SIG-M5 treated with dmso at 0.1 percent for 504 hours (cell line): ENCODE results near the gene RREB1.

Experiments used
- DNase-seq: peaks from one replicate; lab custom pipeline; 2025; ENCODE audit not compliant: unreplicated experiment; lab: John Stamatoyannopoulos, UW

RREB1 gene

DNA sequence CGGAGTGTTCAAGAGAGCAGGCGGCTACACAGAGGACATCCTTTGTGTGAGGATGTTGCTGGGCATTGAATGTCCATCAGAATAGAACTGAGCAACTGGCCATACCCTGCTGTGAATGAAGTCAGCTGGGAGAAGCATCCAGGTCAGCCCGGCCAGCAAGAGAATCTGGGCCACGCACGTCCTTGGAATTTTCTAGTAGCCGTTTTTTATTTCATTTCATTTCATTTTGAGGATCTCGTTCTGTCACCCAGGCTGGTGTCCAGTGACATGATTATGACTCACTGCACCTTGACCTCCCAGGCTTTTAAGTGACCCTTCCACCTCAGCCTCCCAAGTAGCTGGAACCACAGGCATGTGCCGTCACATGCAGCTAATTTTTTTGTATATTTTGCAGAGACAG, 107.4 kb downstream of the RREB1 start:
- DNase-seq, result no peak

- DNase-seq, result no peak
These were observed 108.1 kb downstream of the RREB1 start for GRCh38 chr6:7215798-7216231.

DNA sequence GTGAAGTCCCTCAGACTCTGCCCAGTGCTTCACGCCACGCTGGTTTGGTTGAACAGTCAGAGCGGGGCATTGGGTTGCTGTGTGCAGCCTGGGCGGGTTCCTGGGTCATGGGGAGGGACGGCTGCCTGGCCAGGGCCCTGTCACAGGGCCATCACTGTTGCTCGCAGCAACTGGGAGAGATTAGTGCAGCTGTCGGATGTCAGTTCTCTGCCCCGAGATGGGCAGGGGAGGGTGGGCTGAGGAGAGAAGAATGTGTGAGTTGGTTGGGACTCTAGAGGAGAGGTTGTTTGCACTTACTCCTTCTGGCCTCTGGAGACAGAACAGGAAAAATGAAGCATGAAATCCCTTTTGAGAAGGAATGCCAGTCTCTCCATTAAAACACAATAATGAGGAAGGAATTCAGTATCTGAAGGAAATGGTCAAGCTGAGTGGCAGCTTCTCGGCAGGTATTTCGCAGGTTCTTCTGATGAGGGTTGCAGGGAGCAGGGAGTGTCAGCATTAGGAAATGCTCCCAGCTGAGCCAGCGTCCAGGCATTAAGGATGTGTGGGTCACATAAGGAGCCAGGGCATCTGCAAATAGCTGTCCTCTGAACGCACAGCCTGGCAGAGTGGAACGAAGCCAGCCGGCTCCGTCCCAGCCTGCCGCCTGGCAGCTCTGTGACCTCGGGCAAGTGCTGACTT, 109.3 kb downstream of the RREB1 start:
- DNase-seq, result no peak

DNA sequence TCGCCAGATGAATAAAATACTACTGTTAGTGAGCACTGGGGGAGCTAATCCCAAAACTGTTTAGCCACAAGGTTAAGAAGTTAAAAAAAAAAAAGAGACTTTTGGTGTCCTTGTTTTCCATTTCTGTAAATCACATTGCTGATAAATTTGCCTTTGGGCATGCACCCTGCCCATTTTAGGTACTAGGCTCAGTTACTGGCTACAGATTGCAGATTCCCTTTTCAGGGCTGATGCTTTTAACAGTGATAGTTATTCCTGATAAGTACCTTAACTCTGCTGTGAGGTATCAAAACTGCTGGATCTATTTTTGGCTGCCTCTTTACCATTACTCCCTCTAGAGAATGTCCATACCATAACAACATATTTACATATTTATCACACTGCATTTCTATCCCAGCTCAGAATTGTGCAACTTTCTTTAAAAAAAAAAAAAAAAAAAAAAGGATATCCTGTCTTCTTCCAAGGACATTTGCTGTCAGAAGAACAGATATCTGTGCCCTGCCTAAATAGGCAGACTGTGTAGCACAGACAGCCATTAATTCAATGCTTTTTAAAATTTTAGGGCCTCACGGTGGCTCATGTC, 110.7 kb downstream of the RREB1 start:
- DNase-seq, result no peak

DNA sequence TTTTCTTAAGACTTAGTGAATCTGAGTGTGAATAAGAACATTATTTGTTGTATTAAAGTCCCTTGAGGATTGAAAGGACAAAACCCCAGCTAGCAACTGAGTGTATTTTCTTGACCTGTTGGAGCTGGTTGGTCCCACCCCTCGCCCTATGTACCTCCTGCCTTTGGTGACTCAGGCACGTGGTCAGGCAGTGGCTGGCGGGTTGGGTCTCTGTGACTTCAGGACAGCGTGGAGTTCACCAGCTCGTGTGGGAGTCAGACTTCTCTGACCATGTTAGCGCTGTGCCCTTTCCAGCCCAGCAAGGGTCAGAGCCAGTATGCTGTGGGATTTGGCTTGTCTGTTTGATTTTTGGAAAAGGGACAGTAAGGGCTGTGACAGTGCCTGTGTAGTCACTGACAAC, 111.5 kb downstream of the RREB1 start:
- no peak for DNase-seq

- no peak for DNase-seq
These were observed 114.4 kb downstream of the RREB1 start for GRCh38 chr6:7222197-7222596.

GRCh38 chr6:7224731-7225130, 117.0 kb downstream of the RREB1 start:
- DNase-seq, result no peak

GRCh38 chr6:7228662-7229375, 121.1 kb downstream of the RREB1 start:
- no peak for DNase-seq

DNA sequence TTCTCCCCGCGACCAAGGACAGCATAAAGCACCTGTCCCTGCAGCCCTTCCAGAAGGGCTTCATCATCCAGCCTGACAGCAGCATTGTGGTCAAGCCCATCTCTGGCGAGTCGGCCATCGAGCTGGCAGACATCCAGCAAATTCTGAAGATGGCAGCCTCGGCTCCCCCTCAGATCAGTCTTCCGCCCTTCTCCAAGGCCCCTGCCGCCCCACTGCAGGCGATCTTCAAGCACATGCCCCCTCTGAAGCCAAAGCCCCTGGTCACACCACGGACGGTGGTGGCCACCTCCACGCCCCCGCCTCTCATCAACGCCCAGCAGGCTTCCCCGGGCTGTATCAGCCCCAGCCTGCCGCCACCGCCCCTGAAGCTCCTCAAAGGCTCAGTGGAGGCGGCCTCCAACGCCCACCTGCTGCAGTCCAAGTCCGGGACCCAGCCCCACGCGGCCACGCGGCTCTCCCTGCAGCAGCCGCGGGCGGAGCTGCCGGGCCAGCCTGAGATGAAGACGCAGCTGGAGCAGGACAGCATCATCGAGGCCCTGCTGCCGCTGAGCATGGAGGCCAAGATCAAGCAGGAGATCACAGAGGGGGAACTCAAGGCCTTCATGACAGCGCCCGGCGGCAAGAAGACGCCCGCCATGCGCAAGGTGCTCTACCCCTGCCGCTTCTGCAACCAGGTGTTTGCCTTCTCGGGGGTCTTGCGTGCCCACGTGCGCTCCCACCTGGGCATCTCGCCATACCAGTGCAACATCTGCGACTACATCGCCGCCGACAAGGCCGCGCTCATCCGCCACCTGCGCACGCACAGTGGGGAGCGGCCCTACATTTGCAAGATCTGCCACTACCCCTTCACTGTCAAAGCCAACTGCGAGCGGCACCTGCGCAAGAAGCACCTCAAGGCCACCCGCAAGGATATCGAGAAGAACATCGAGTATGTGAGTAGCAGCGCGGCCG, 121.9 kb downstream of the RREB1 start:
- DNase-seq, result no peak

- no peak for DNase-seq
These were observed 122.5 kb downstream of the RREB1 start for GRCh38 chr6:7230327-7230691.

DNA sequence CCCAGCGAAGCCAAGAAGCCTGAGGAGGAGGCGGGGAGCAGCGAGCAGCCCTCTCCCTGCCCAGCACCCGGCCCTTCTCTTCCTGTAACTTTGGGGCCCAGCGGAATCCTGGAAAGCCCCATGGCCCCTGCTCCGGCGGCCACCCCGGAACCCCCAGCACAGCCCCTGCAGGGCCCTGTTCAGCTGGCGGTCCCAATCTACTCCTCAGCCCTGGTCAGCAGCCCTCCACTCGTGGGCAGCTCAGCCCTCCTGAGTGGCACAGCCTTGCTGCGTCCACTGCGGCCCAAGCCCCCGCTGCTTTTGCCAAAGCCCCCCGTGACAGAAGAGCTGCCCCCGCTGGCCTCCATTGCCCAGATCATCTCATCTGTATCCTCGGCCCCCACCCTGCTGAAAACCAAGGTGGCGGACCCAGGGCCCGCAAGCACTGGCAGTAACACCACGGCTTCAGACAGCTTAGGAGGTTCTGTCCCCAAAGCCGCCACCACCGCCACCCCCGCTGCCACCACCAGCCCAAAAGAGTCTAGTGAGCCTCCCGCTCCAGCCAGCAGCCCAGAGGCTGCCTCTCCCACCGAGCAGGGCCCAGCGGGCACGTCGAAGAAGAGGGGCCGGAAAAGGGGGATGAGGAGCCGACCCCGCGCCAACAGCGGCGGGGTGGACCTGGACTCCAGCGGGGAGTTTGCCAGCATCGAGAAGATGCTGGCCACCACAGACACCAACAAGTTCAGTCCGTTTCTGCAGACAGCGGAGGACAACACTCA, 123.4 kb downstream of the RREB1 start:
- no peak for DNase-seq

- no peak for DNase-seq
These were observed 124.6 kb downstream of the RREB1 start for GRCh38 chr6:7232351-7232750.

DNA sequence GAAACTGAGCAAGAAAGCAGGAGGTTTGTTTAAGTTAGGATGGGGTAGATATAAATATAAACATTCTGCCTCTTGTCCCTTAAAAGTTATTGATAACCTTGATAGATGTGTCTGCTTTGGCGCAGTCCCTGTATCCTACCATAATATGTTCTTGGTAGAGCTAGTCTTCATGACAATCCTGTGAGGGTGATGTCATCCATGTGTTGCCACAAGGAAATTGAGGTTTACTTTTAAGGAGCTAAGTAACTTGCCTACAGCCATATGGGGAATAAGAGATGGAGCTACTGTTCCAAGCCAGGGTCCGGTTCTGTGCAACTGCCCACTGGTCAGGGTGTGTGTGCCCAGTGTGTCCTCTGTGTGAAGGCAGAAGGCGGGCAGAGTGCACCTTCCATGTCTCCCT, 126.8 kb downstream of the RREB1 start:
- no peak for DNase-seq

DNA sequence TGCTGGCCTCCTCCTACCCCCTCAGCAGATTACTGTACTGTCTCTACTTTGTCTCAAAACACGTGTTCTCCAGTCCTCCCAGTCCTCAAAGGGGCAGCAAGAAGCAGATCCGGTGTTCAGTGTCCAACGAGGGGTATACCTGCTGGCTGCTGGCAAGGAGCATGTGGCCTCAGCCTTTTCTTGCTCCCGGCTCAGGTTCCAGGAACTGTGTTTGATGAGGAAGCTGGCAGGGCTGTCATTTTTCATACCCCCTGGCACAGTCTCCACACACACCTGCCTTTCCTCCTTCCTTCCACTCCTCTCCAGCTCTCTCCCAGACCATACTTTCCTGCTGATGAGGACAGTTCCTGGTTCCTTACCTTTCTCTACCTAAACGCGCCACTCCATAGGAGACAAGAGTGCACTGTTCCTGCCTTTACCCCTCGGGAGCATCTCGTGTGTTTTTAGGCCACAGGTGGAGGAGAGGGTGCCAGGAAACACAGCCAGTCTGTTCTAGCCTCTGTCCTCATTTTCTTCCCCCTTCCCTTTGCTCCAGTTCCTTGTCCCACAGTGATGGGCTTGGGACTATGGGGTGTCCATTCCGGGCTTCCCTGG, 128.0 kb downstream of the RREB1 start:
- DNase-seq, result no peak

DNA sequence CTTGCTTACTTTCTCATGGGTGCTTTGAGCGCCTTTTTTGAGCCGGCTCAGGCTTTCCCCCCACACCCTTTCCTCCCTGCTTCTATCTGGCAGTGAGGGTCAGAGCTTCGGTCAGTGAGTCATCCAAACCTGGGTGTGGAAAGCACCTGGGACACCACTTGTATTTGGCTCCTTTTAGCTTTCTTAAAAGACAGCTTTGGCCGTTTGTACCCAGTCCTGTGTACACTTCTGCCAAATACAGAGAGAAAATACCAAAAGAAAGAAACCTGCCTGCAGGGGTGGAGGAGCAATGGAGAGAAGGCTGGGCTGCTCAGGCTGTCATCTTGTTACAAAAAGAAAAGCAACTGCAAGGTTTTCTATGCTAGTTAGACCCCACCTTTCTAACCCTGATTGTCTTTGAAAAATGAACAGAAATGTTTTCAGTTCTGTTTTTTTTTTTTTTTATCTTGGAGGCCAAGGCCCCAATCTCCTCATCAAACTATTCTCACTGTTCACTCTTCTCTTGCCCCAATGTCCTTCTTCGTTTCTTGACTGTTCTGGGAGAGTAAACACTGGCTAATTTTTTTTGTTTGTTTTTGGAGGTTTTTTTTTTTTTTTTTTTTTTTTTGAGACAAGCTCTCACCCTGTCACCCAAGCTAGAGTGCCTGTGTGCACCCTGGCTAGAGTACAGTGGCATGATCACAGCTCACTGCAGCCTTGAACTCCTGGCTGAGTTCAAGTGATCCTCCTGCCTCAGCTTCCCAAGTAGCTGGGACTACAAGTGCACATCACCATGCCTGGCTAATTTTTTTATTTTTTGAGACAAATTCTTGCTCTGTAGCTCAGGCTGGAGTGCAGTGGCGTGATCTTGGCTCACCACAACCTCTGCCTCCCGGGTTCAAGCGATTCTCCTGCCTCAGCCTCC, 128.8 kb downstream of the RREB1 start:
- no peak for DNase-seq

GRCh38 chr6:7237653-7238188, 130.0 kb downstream of the RREB1 start:
- no peak for DNase-seq

DNA sequence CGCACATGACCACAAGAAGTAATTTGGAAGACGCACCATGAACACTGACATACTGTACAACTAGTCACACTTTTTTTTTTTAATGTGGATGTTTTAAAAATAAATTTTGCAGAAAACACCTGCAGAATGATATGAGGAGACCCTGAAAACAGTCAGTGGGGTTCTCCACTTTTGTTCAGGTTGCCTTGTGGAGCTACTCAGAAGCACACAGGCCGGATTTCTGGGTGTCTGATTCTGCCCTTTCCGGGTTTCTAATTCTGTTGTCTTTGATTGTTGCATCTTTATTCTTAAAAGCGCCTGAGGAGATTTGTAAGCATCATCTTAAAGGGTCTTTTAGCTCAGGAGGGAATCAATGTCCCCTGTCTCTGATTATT, 130.8 kb downstream of the RREB1 start:
- no peak for DNase-seq

- DNase-seq, result peak; percentile 57
These were observed 131.3 kb downstream of the RREB1 start for GRCh38 chr6:7238900-7239589.

GRCh38 chr6:7239590-7239948, 131.8 kb downstream of the RREB1 start:
- DNase-seq, result no peak
